Measurements from ENCODE around the gene GNGT2. TPM values are rescaled to one million over a fixed set of nuclear protein-coding genes. Genes with fewer than 3 reads are reported as not detected.

GNGT2 gene
- total RNA-seq, 1 donor from 2014 or later, result 2.2 TPM

DNA sequence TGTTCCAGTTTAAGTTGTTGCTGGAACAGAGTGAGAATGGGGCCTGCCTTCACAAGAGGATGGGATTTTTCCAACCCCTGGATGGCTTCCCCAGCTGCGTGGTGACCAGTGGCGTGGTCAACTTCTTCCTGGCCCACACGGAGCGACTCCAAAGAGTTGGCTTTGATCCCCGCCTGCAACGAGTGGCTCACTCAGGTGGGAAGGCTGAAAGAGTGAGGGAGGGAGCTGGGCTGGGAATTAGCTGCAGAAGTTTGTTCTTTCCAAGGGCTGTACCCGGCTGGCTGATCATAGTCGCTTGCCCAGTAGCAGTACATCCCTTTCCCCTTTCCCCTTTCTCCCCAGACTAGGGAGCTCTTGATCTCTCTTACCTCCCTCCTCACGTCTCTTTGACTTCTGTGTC, 41.7 kb downstream of the GNGT2 start:
- H3K27me3 ChIP-seq (ENCODE audit: low read depth), result peaks cover 95% of the 10 kb centered on the region
- H3K36me3 ChIP-seq, result no peaks in the 10 kb centered on the region
- H3K4me3 ChIP-seq, result no peak overlapping the region
- no peaks in the 10 kb centered on the region for H3K4me1 ChIP-seq
- peaks cover 11% of the 10 kb centered on the region for H3K9me3 ChIP-seq (replicated peaks)
- intact Hi-C loops (cut with micrococcal nuclease), result no loop called here
- DNase-seq, result no peak
- H3K27ac ChIP-seq (replicated peaks), result no peak overlapping the region
- TF ChIP-seq, protein P1, sequence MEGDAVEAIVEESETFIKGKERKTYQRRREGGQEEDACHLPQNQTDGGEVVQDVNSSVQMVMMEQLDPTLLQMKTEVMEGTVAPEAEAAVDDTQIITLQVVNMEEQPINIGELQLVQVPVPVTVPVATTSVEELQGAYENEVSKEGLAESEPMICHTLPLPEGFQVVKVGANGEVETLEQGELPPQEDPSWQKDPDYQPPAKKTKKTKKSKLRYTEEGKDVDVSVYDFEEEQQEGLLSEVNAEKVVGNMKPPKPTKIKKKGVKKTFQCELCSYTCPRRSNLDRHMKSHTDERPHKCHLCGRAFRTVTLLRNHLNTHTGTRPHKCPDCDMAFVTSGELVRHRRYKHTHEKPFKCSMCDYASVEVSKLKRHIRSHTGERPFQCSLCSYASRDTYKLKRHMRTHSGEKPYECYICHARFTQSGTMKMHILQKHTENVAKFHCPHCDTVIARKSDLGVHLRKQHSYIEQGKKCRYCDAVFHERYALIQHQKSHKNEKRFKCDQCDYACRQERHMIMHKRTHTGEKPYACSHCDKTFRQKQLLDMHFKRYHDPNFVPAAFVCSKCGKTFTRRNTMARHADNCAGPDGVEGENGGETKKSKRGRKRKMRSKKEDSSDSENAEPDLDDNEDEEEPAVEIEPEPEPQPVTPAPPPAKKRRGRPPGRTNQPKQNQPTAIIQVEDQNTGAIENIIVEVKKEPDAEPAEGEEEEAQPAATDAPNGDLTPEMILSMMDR (IDR thresholded peaks at IDR 0.05; ENCODE audit: borderline replicate concordance), result no peak

GRCh38 chr17:49165143-49165542, 45.2 kb downstream of the GNGT2 start:
- no peak overlapping the region for H3K27ac ChIP-seq (replicated peaks)
- intact Hi-C loops (cut with micrococcal nuclease), result no loop called here
- H3K4me1 ChIP-seq, result no peaks in the 10 kb centered on the region
- peaks cover 98% of the 10 kb centered on the region for H3K27me3 ChIP-seq (ENCODE audit: low read depth)
- H3K9me3 ChIP-seq (replicated peaks), result no peaks in the 10 kb centered on the region
- no peak overlapping the region for H3K4me3 ChIP-seq
- TF ChIP-seq, protein P1 (IDR thresholded peaks at IDR 0.05; ENCODE audit: borderline replicate concordance), result no peak
- H3K36me3 ChIP-seq, result no peaks in the 10 kb centered on the region
- DNase-seq, result no peak

DNA sequence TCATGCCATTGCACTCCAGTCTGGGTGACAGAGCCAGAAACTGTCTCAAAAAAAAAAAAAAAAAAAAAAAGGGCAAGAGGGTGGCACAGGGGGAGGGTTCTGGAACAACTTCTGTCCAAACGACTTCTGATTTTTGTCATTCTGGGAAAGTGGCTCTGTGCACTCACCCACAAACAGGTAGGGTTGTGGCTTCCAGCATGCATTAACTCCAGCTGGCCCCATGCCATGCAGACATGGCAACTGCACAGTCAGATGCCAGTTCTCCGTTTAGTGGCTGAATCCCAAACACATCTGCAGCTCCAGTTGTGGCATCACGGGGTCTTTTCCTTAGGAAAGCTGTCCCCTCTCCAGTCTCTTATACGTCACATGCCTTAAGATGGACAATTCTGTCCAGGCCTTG, 47.5 kb downstream of the GNGT2 start:
- Histone ChIP-seq H3K27ac (replicated peaks) (no peak overlapping the region), H3K4me3 (no peak overlapping the region), H3K36me3 (no peaks in the 10 kb centered on the region), H3K4me1 (no peaks in the 10 kb centered on the region), H3K9me3 (replicated peaks) (no peaks in the 10 kb centered on the region), H3K27me3 (ENCODE audit: low read depth) (peaks cover 98% of the 10 kb centered on the region)
- intact Hi-C loops (cut with micrococcal nuclease), result no loop called here
- TF ChIP-seq, protein P1 (IDR thresholded peaks at IDR 0.05; ENCODE audit: borderline replicate concordance), result no peak
- no peak for DNase-seq

DNA sequence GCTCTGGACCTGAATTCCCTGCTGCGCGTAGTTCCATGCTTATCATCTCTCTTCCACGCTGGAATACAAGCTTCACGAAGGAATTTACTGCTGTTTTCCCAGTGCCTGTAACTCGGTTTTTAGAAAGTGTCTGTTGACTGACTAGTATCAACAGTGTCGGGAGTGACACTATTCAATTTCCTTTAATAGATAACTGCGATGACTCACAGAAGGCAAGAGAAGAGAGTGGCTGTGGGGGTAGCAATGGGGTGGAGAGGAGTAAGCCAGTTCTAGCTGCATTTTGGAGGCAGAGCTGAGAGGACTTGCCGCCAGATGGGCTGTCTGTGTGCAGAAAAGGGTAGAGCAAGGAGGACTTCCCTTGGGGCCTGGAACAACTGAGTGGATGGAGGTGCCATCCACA, 52.6 kb downstream of the GNGT2 start:
- Histone ChIP-seq H3K9me3 (replicated peaks) (no peaks in the 10 kb centered on the region), H3K4me3 (no peak overlapping the region), H3K27ac (replicated peaks) (no peak overlapping the region), H3K36me3 (no peaks in the 10 kb centered on the region), H3K4me1 (no peaks in the 10 kb centered on the region), H3K27me3 (ENCODE audit: low read depth) (peaks cover 100% of the 10 kb centered on the region)
- TF ChIP-seq, protein P1 (IDR thresholded peaks at IDR 0.05; ENCODE audit: borderline replicate concordance), result no peak
- intact Hi-C loops (cut with micrococcal nuclease), result no loop called here
- no peak for DNase-seq

- intact Hi-C loops (cut with micrococcal nuclease), result no loop called here
- Histone ChIP-seq H3K4me3 (no peak overlapping the region), H3K27me3 (ENCODE audit: low read depth) (peaks cover 99% of the 10 kb centered on the region), H3K36me3 (no peaks in the 10 kb centered on the region), H3K4me1 (no peaks in the 10 kb centered on the region), H3K9me3 (replicated peaks) (no peaks in the 10 kb centered on the region), H3K27ac (replicated peaks) (no peak overlapping the region)
- TF ChIP-seq, protein P1 (IDR thresholded peaks at IDR 0.05; ENCODE audit: borderline replicate concordance), result no peak
- no peak for DNase-seq
Measured at GRCh38 chr17:49156256-49156655, 54.1 kb downstream of the GNGT2 start.

Other genes starting within 250 kb of the GNGT2 start
- gene GIP, start 242.0 kb downstream of the GNGT2 start, total RNA-seq, result not detected
- gene IGF2BP1, start 213.2 kb downstream of the GNGT2 start, total RNA-seq, result not detected
- not detected for gene B4GALNT2, start 77.8 kb downstream of the GNGT2 start, total RNA-seq
- gene ABI3, start 133 bp upstream of the GNGT2 start, total RNA-seq, result 4.9 TPM
- 0.52 TPM for gene PHOSPHO1, start 20.2 kb upstream of the GNGT2 start, total RNA-seq
- gene ZNF652, start 151.7 kb upstream of the GNGT2 start, total RNA-seq, result 19.2 TPM
- gene PHB1, start 204.3 kb upstream of the GNGT2 start, total RNA-seq, result 217 TPM